Measurements from ENCODE around the gene RASGRF2.

RASGRF2 gene

DNA sequence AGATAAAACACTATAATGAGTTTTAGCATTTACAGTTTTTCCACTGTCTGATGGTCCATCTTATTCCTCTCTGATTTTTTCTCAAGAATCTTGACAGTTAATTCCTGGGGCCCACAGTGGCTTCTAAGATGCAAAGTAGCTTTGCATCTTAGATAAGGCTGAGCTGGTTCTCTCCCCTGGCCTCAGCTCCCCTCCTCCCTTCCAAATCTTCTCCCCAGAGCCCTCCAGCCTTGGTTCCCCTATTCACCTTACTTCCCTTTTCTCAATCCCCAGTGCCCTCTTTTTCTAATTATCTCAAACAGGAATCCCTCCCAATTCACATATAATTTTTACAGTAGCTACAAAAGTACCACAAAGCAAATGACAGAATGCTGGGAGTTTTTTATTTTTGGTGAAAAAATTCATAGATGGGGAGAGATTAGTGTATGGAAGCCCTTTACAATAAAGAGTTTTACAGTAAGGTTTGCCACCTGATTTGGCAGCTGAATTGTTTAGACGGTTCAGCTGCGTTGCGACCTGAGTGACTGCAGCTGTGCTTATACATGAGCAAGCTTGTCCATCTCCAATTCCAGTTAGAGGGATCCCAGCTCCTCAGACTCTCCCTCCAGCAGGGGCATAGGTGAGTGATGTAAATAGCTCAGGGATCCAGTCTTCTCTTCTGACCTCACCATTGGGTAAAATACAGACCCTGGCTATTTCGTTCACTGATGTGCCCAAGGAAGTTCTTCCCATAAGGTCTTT is 221.6 kb downstream of the RASGRF2 start:
- TF ChIP-seq, protein P1, sequence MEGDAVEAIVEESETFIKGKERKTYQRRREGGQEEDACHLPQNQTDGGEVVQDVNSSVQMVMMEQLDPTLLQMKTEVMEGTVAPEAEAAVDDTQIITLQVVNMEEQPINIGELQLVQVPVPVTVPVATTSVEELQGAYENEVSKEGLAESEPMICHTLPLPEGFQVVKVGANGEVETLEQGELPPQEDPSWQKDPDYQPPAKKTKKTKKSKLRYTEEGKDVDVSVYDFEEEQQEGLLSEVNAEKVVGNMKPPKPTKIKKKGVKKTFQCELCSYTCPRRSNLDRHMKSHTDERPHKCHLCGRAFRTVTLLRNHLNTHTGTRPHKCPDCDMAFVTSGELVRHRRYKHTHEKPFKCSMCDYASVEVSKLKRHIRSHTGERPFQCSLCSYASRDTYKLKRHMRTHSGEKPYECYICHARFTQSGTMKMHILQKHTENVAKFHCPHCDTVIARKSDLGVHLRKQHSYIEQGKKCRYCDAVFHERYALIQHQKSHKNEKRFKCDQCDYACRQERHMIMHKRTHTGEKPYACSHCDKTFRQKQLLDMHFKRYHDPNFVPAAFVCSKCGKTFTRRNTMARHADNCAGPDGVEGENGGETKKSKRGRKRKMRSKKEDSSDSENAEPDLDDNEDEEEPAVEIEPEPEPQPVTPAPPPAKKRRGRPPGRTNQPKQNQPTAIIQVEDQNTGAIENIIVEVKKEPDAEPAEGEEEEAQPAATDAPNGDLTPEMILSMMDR (conservative IDR thresholded peaks at IDR 0.05; ENCODE audit: low read length) = no peak
- H3K4me3 ChIP-seq (ENCODE audit: low read length) = no peak overlapping the region
- no peak for DNase-seq (ENCODE audit: low read depth)

DNA sequence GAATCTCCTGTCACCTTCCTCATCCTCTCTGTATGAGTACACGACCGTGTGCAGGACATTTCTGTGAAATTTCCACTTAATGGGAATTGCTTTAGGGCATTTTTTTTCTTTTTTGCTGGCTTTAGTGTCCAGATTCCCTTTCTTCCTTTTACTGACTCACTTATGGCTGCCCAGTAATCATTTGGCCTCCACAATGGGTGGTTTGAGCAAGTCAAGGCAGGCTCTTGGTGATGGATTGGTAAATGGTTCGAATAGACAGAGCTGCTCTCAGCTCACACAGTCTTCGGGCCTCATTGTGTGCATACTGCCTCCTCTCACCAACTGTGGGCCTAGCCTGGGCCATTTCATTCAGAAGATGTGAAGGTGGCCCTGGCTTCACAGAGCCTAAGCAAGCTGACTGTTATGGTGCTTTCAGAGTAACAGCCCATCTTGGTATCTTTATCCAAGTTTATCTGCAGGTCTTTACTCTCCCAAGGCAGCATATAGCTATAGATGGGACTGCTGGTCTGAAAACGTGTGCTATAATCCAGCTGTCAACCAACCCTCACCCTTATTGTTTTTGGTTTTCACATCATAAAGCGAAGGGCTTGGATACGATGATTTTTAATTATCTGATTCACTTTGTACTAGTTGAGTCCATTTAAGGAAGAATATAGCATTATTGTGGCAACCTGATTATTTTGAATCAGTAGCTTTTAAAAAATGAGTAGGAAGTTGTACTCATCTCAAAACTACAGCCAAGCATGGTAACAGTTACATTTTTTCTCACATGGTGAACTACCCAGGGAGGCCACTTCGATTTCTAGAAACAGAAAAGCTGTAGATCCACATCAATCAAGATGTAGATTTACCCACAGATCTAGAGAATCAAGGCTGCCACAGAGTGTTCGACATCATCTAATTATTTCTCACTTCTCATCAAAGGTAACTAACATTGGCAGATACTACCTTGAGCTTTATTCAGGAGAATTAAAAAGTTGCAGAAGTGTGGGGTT is 222.5 kb downstream of the RASGRF2 start:
- no peak for DNase-seq (ENCODE audit: low read depth)
- TF ChIP-seq, protein P1 (conservative IDR thresholded peaks at IDR 0.05; ENCODE audit: low read length) = no peak
- no peak overlapping the region for H3K4me3 ChIP-seq (ENCODE audit: low read length)

DNA sequence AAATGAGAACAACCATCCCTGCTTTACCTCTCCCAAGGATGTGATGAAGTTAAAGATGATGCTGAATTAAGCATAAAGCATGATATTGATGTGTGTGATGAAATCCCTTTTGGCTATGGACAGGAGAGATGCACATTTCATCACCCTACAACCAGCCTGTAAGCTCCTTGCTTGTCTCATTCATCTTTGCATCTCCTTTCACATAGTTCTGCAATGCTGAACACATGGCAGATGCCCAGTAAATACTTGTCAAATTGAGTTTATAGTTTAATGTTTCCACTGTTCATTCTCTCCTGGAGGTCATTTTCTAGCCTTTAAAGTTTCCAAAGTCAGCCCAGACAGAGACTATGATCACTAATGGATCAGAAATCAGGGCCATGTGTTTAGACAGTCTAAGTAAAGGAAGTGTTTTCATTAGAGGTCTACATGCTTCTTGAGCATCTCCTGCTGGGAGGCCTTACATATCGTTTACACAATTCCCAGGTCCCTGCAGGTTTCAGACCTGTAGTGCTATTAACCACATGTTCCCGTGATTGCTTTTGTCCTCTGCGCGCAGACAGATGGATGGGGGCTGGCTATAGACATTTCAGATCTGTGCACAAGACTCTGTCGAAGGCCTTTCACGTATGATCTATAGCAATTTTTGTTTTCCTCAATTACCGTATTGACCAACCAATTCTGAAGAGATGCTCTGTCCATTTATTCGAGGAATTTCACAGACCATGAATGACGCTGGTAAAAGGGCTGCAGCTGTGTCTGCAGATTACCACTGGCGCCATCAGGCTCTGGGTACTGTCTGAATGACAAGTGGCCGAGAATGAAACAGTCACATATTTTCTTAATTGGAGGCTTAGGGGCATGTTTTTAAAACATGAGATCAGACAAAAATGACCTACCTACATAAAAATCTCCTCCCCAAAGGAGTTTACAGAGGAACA is 223.9 kb downstream of the RASGRF2 start:
- TF ChIP-seq, protein P1 (conservative IDR thresholded peaks at IDR 0.05; ENCODE audit: low read length) = no peak
- no peak for DNase-seq (ENCODE audit: low read depth)
- H3K4me3 ChIP-seq (ENCODE audit: low read length) = no peak overlapping the region

GRCh38 chr5:81184749-81185110 is 224.6 kb downstream of the RASGRF2 start:
- DNase-seq (ENCODE audit: low read depth) = no peak
- TF ChIP-seq, protein P1 (conservative IDR thresholded peaks at IDR 0.05; ENCODE audit: low read length) = no peak
- no peak overlapping the region for H3K4me3 ChIP-seq (ENCODE audit: low read length)

- no peak overlapping the region for H3K4me3 ChIP-seq (ENCODE audit: low read length)
- no peak for DNase-seq (ENCODE audit: low read depth)
- TF ChIP-seq, protein P1 (conservative IDR thresholded peaks at IDR 0.05; ENCODE audit: low read length) = no peak
These were observed 227.7 kb downstream of the RASGRF2 start for GRCh38 chr5:81187885-81188284.

- no peak for DNase-seq (ENCODE audit: low read depth)
- TF ChIP-seq, protein P1 (conservative IDR thresholded peaks at IDR 0.05; ENCODE audit: low read length) = no peak
These were observed 228.8 kb downstream of the RASGRF2 start for GRCh38 chr5:81188962-81189361.

More at GRCh38 chr5:81188962-81189361, 228.8 kb downstream of the RASGRF2 start:
- no peak overlapping the region for H3K4me3 ChIP-seq (ENCODE audit: low read length)
